Measurements from ENCODE around the gene RNF34.

RNF34 gene

DNA sequence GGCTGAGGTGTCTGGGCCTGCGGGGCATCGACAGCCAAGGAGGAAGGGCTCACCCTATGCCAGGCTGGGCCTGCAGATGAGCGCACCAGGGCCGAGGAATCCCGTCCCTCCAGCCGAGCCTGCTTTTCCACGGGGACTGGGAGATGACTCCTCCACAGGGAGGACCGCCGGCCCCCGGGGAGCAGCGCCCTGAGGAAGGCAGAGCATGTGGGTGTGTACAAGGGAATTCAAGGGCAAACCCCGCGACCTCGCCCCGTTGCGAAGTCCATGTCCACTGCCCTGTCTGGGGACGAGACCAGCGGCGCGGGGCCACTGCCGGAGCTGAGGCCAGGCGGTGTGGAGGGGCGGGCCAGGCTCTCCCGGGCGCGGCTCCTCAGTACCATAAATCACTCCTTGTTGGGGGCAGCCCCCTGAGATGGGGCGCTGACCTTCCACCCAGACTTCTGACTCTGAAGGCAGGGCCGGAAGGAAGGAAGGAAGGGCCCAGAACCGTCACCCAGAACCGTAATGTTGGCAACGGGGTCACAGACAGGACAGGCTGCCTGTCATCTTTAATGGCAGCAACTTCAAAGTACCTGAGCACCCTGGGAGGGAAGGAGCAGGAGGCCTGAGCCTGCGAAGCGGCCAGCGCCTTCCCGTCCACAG is 52.5 kb downstream of the RNF34 start:
- H3K4me3 ChIP-seq (ENCODE audit: low read depth, low read length), result no peak overlapping the region
- DNase-seq (ENCODE audit: low read depth), result no peak
- TF ChIP-seq, protein P1, sequence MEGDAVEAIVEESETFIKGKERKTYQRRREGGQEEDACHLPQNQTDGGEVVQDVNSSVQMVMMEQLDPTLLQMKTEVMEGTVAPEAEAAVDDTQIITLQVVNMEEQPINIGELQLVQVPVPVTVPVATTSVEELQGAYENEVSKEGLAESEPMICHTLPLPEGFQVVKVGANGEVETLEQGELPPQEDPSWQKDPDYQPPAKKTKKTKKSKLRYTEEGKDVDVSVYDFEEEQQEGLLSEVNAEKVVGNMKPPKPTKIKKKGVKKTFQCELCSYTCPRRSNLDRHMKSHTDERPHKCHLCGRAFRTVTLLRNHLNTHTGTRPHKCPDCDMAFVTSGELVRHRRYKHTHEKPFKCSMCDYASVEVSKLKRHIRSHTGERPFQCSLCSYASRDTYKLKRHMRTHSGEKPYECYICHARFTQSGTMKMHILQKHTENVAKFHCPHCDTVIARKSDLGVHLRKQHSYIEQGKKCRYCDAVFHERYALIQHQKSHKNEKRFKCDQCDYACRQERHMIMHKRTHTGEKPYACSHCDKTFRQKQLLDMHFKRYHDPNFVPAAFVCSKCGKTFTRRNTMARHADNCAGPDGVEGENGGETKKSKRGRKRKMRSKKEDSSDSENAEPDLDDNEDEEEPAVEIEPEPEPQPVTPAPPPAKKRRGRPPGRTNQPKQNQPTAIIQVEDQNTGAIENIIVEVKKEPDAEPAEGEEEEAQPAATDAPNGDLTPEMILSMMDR (IDR thresholded peaks at IDR 0.05; ENCODE audit: control insufficient read depth, extremely low read depth, insufficient read depth), result no peak

DNA sequence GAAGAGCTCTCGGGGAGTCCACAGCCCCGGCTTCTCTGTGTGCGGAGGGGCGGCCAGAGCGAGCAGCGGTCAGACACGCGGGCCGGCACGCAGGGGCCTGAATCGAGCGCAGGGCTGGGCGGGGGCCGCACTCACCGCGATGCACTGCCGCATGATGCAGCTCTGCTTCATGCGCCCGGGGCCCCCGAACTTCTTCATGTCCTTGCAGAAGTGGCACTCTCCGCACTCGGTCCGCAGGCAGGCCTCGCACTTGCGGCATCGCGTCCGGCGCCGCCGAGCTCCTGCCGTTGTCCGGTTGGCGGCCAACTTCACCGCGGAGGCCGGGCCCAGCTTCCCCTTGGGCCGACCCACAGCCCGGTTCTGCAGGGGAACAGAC is 53.1 kb downstream of the RNF34 start:
- no peak overlapping the region for H3K4me3 ChIP-seq (ENCODE audit: low read depth, low read length)
- TF ChIP-seq, protein P1 (IDR thresholded peaks at IDR 0.05; ENCODE audit: control insufficient read depth, extremely low read depth, insufficient read depth), result no peak
- no peak for DNase-seq (ENCODE audit: low read depth)

DNA sequence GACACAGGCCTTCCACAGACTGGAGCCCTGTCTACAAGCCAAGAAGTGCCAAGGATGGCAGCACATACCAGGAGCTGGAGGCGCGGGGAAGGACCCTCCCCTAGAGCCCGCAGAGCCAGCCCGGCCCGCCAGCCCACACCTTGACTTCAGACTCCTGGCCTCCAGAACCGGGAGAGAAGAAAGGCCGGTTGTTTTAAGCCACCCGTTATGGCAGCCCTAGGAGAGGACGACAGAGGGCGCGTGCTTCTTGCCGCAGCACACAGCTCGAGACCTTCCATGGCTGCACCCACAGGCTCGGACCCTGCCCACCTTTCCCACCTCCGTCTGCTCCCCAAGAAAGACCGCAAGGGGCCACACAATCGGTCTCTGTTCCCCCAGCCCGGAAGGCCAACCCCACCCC is 53.7 kb downstream of the RNF34 start:
- H3K4me3 ChIP-seq (ENCODE audit: low read depth, low read length), result no peak overlapping the region
- TF ChIP-seq, protein P1 (IDR thresholded peaks at IDR 0.05; ENCODE audit: control insufficient read depth, extremely low read depth, insufficient read depth), result no peak
- no peak for DNase-seq (ENCODE audit: low read depth)

GRCh38 chr12:121454921-121455320 is 55.0 kb downstream of the RNF34 start:
- H3K4me3 ChIP-seq (ENCODE audit: low read depth, low read length), result no peak overlapping the region
- TF ChIP-seq, protein P1 (IDR thresholded peaks at IDR 0.05; ENCODE audit: control insufficient read depth, extremely low read depth, insufficient read depth), result no peak
- no peak for DNase-seq (ENCODE audit: low read depth)

GRCh38 chr12:121455766-121456420 is 56.0 kb downstream of the RNF34 start:
- no peak for DNase-seq (ENCODE audit: low read depth)
- no peak overlapping the region for H3K4me3 ChIP-seq (ENCODE audit: low read depth, low read length)
- TF ChIP-seq, protein P1 (IDR thresholded peaks at IDR 0.05; ENCODE audit: control insufficient read depth, extremely low read depth, insufficient read depth), result no peak

DNA sequence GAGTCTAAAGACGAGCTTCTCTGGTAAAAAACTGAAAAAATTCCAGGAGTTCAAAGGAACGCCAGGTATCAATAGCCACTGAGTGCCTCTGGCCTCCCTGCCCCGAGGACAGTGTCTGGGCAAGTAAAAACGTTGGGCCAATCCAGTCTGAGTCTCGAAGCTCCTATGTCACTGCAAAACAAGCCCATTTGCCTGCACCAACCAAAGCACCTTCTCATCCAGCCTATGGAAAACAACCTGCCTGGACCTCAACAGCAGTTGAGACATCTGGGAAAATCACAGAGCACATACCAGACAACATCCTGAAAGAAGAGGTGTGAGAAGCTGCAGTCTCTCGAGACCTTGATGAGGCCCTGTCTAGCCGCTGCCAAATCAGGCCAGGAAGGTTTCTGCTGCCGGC is 56.6 kb downstream of the RNF34 start:
- TF ChIP-seq, protein P1 (IDR thresholded peaks at IDR 0.05; ENCODE audit: control insufficient read depth, extremely low read depth, insufficient read depth), result no peak
- DNase-seq (ENCODE audit: low read depth), result no peak
- H3K4me3 ChIP-seq (ENCODE audit: low read depth, low read length), result no peak overlapping the region

- DNase-seq (ENCODE audit: low read depth), result no peak
- TF ChIP-seq, protein P1 (IDR thresholded peaks at IDR 0.05; ENCODE audit: control insufficient read depth, extremely low read depth, insufficient read depth), result no peak
- no peak overlapping the region for H3K4me3 ChIP-seq (ENCODE audit: low read depth, low read length)
Measured at GRCh38 chr12:121461048-121461447, 61.1 kb downstream of the RNF34 start.
